Testis (tissue), 2 donors: Measurements from ENCODE around the gene KCND3.

Experiments
- CTCF ChIP-seq, 3 experiments: fragments of 450-650 bp in 2 of 3; fragments of 200-600 bp in 1 of 3; sonication (generic) in 1 of 3; IDR thresholded peaks; one replicate each; pipeline ENCODE4 v1.5.1; 2016 to 2019; ENCODE audit warnings: antibody characterized with exemption in 3 of 3, mild to moderate bottlenecking in 2 of 3, moderate library complexity in 1 of 3
- POLR2A ChIP-seq: fragments of 450-650 bp; IDR thresholded peaks from one replicate; pipeline ENCODE4 v1.6.1; 2017; ENCODE audit warnings: antibody characterized with exemption, mild to moderate bottlenecking, moderate library complexity

- TF ChIP-seq POLR2A: no peak
- no peak for TF ChIP-seq CTCF (IDR thresholded peaks at IDR 0.05)
These were observed 187.4 kb downstream of the KCND3 start for GRCh38 chr1:111802110-111802509.
